ENCODE data around the gene ABCC5. TPM values are rescaled to one million over a fixed set of nuclear protein-coding genes. Genes with fewer than 3 reads are reported as not detected.

ABCC5 gene
- total RNA-seq, 1 experiment from 2014 or later: 35.1 TPM

GRCh38 chr3:183924543-183924942 lies 93.1 kb downstream of the ABCC5 start:
- DNase-seq (ENCODE audit: low read depth, low spot score) (no peak), ATAC-seq (peak; percentile 22; the same call in 1 of the 2 replicates)
- CTCF ChIA-PET: no interaction called here
- no peaks in the 10 kb centered on the region for H3K27me3 ChIP-seq (ENCODE audit: control insufficient read depth, insufficient read depth, low read length)
- H3K4me1 ChIP-seq (ENCODE audit: control insufficient read depth, insufficient read depth, low read length): no peaks in the 10 kb centered on the region
- intact Hi-C loops (cut with micrococcal nuclease; ENCODE audit: unreplicated experiment) (no loop called here), in situ Hi-C loops (cut with HindIII; ENCODE audit: low pct_unique_long_range_greater_than_20kb, low sequenced_read_pairs) (no loop called here)
- POLR2A ChIA-PET: no interaction called here
- H3K36me3 ChIP-seq (ENCODE audit: control insufficient read depth, insufficient read depth, low read length): no peaks in the 10 kb centered on the region
- no TSS peak for BruUV-seq (replicated peaks)
- TF ChIP-seq TCF7L2 (IDR thresholded peaks at IDR 0.05; ENCODE audit: low read depth, low read length) (no peak), REST (IDR thresholded peaks at IDR 0.05; ENCODE audit: insufficient read depth in 1 of 2, low read depth in 2 of 2, low read length in 1 of 2) (no peak), CTCF (IDR thresholded peaks at IDR 0.05) (no peak), POLR2AphosphoS5 (IDR thresholded peaks at IDR 0.05; ENCODE audit: low read depth, low read length) (no peak), SIN3A (IDR thresholded peaks at IDR 0.05; ENCODE audit: borderline replicate concordance, insufficient read depth, low read depth, low read length) (no peak)
- H3K4me3 ChIP-seq (ENCODE audit: low read depth in 2 of 2, low read length in 2 of 2): no peak overlapping the region
- H3K27ac ChIP-seq (ENCODE audit: low read length): no peak overlapping the region
- no peaks in the 10 kb centered on the region for H3K9me3 ChIP-seq (ENCODE audit: control insufficient read depth, insufficient read depth, low read depth, low read length)

- ATAC-seq: no peak
- POLR2A ChIA-PET: no interaction called here
- in situ Hi-C loops (cut with HindIII; ENCODE audit: low pct_unique_long_range_greater_than_20kb, low sequenced_read_pairs): no loop called here
- DNase-seq (ENCODE audit: low read depth, low spot score): no peak
- Histone ChIP-seq H3K36me3 (ENCODE audit: control insufficient read depth, insufficient read depth, low read length) (no peaks in the 10 kb centered on the region), H3K27ac (ENCODE audit: low read length) (no peak overlapping the region), H3K4me1 (ENCODE audit: control insufficient read depth, insufficient read depth, low read length) (no peaks in the 10 kb centered on the region), H3K9me3 (ENCODE audit: control insufficient read depth, insufficient read depth, low read depth, low read length) (no peaks in the 10 kb centered on the region), H3K27me3 (ENCODE audit: control insufficient read depth, insufficient read depth, low read length) (no peaks in the 10 kb centered on the region), H3K4me3 (ENCODE audit: low read depth in 2 of 2, low read length in 2 of 2) (no peak overlapping the region)
- CTCF ChIA-PET: interaction anchor here (0.6 kb wide), 1 partner anchor 291 kb away, joined by 6 read pairs; no protein-coding TSS in a partner anchor
- intact Hi-C loops (cut with micrococcal nuclease; ENCODE audit: unreplicated experiment): no loop called here
- no TSS peak for BruUV-seq (replicated peaks)
- TF ChIP-seq SIN3A (IDR thresholded peaks at IDR 0.05; ENCODE audit: borderline replicate concordance, insufficient read depth, low read depth, low read length) (no peak), POLR2AphosphoS5 (IDR thresholded peaks at IDR 0.05; ENCODE audit: low read depth, low read length) (no peak), TCF7L2 (IDR thresholded peaks at IDR 0.05; ENCODE audit: low read depth, low read length) (no peak), REST (IDR thresholded peaks at IDR 0.05; ENCODE audit: insufficient read depth in 1 of 2, low read depth in 2 of 2, low read length in 1 of 2) (no peak), CTCF (IDR thresholded peaks at IDR 0.05) (no peak)
Observed at GRCh38 chr3:183922421-183922820, 95.3 kb downstream of the ABCC5 start.
